K562 (cell line): ENCODE measurements around the gene SLK. TPM values are rescaled to one million over a fixed set of nuclear protein-coding genes. Genes with fewer than 3 reads are reported as not detected.

Experiments
- FOXA3 ChIP-seq, 2 experiments: fragments of 450-650 bp in 1 of 2; sonication (generic) in 1 of 2; formaldehyde crosslinking; IDR thresholded peaks in 1 of 2; conservative IDR thresholded peaks in 1 of 2; 2 replicates each; pipeline versions ENCODE4 v1.4.0 to v1.8.0; 2020 to 2022; ENCODE audit warnings: mild to moderate bottlenecking in 2 of 2, missing genetic modification reagents in 1 of 2
- KAT8 ChIP-seq: fragments of 450-650 bp; IDR thresholded peaks from 2 replicates; pipeline ENCODE4 v1.6.1; 2016; ENCODE audit warnings: low read depth, mild to moderate bottlenecking
- MGA ChIP-seq: fragments of 450-650 bp; IDR thresholded peaks from 2 replicates; pipeline ENCODE4 v1.6.1; 2016; ENCODE audit warnings: mild to moderate bottlenecking, moderate library complexity
- MTA3 ChIP-seq: fragments of 450-650 bp; formaldehyde crosslinking; IDR thresholded peaks from 2 replicates; pipeline ENCODE4 v1.6.1; 2017; ENCODE audit warnings: mild to moderate bottlenecking, borderline replicate concordance
- PCBP2 ChIP-seq: fragments of 200-400 bp; formaldehyde crosslinking; IDR thresholded peaks from 2 replicates; pipeline ENCODE4 v1.6.1; 2018; ENCODE audit warnings: low read length, low read depth, mild to moderate bottlenecking, moderate library complexity; ENCODE audit not compliant: poor library complexity, severe bottlenecking
- SIRT6 ChIP-seq: IDR thresholded peaks from one replicate; pipeline ENCODE4 v1.6.1; 2012; ENCODE audit warnings: low read depth, mild to moderate bottlenecking, control low read depth, inconsistent platforms, low read length, moderate library complexity
- SPI1 ChIP-seq: IDR thresholded peaks from 2 replicates; pipeline ENCODE4 v1.6.1; 2011; ENCODE audit warnings: low read depth, low read length, control low read depth, borderline replicate concordance
- SRF ChIP-seq, 2 experiments: fragments of 250-450, 450-650 bp in 1 of 2; sonication (Bioruptor Pico) in 1 of 2; sonication (generic) in 1 of 2; formaldehyde crosslinking; IDR thresholded peaks; 2 replicates each; pipeline versions ENCODE4 v1.5.0 to v1.5.1; 2020 to 2022; ENCODE audit warnings: mild to moderate bottlenecking in 1 of 2, missing genetic modification reagents in 1 of 2
- TCFL5 ChIP-seq: fragments of 250-450 bp; sonication (Bioruptor Pico); conservative IDR thresholded peaks from 2 replicates; pipeline ENCODE4 v1.6.1; 2021; ENCODE audit warnings: mild to moderate bottlenecking, moderate library complexity, matching md5 sums
- TFAM ChIP-seq: fragments of 250-450 bp; sonication (Bioruptor Pico); conservative IDR thresholded peaks from 2 replicates; pipeline ENCODE4 v1.5.0; 2021; ENCODE audit warnings: mild to moderate bottlenecking, moderate library complexity
- VEZF1 ChIP-seq: fragments of 200-800 bp; sonication (Bioruptor generic); IDR thresholded peaks from 2 replicates; pipeline ENCODE4 v1.6.1; 2017; ENCODE audit warnings: missing genetic modification characterization, missing compliant biosample characterization
- ZNF398 ChIP-seq: fragments of 250-450 bp; sonication (Bioruptor Pico); IDR thresholded peaks from 2 replicates; pipeline ENCODE4 v1.8.0; 2021; ENCODE audit warnings: moderate library complexity, mild to moderate bottlenecking, inconsistent platforms
- ZNF764 ChIP-seq: fragments of 250-450 bp; sonication (Bioruptor Pico); IDR thresholded peaks from 2 replicates; pipeline ENCODE4 v1.4.0; 2020; ENCODE audit warnings: low read depth, mild to moderate bottlenecking, moderate library complexity
- ZNF79 ChIP-seq: fragments of 250-450 bp; sonication (Bioruptor Pico); IDR thresholded peaks from 2 replicates; pipeline ENCODE4 v1.4.0; 2020; ENCODE audit warnings: low read depth, mild to moderate bottlenecking, moderate library complexity
- polyA plus RNA-seq, 8 experiments: library from polyadenylated mRNA; depleted of rRNA in 4 of 8; stranded (reverse) in 5 of 8; unstranded in 3 of 8; fragments of >200 nt; fragmentation: Nextera tagmentation in 2 of 8; fragmentation: Illumina TruSeq in 1 of 8; extraction: Ambion mirVana in 2 of 8; extraction: Trizol in 1 of 8; gene quantifications; 2 replicates each; pipeline versions ENCODE4 v1.2.1 to v1.2.3, GENCODE V29; 2011 to 2014; ENCODE audit warnings: inconsistent platforms in 1 of 8, missing spikeins in 1 of 8
- total RNA-seq, 7 experiments: library from RNA; depleted of rRNA in 6 of 7; stranded (reverse); fragments of >200 nt in 6 of 7; fragmentation: Illumina TruSeq in 2 of 7; extraction: Trizol in 2 of 7; gene quantifications; 2 replicates each; pipeline versions ENCODE4 v1.2.1 to v1.2.3, GENCODE V29; 2011 to 2021; ENCODE audit warnings: low replicate concordance in 1 of 7

SLK gene
- total and polyA plus RNA-seq, 9 of the 15 experiments (the other 6 are each of a cell fraction or from before 2014, with no cell fraction given), result 8.2 to 40.0 (median 23.4) TPM

GRCh38 chr10:103928784-103929183 lies 38.2 kb upstream of the SLK start (continued):
- TF ChIP-seq MGA (no peak), TCFL5 (no peak), PCBP2 (no peak), MTA3 (no peak), ZNF79 (CRISPR knock-in tag) (no peak), TFAM (CRISPR knock-in tag) (no peak), SPI1 (no peak), ZNF764 (CRISPR knock-in tag) (no peak), ZNF398 (CRISPR knock-in tag) (no peak), VEZF1 (CRISPR knock-in tag) (no peak), FOXA3 (CRISPR knock-in tag; conservative IDR thresholded peaks at IDR 0.05 in 1 of 2, IDR thresholded peaks at IDR 0.05 in 1 of 2) (no peak), SIRT6 (no peak), KAT8 (no peak), SRF (CRISPR knock-in tag; IDR thresholded peaks at IDR 0.05) (no peak)
